K562 (cell line): Measurements from ENCODE around the gene CAMSAP3. TPM values are rescaled to one million over a fixed set of nuclear protein-coding genes. Genes with fewer than 3 reads are reported as not detected.

Experiments
- CTBP1 ChIP-seq: fragments of 450-650 bp; IDR thresholded peaks from 2 replicates; pipeline ENCODE4 v1.6.1; 2016; ENCODE audit warnings: borderline replicate concordance
- NR3C1 ChIP-seq: sonication (generic); formaldehyde crosslinking; IDR thresholded peaks from 2 replicates; pipeline ENCODE4 v1.8.1; 2022; ENCODE audit warnings: missing genetic modification reagents
- TAF15 ChIP-seq: fragments of 200-400 bp; formaldehyde crosslinking; IDR thresholded peaks from 2 replicates; pipeline ENCODE4 v1.6.1; 2017; ENCODE audit warnings: mild to moderate bottlenecking, low read depth, low read length, moderate library complexity
- polyA plus RNA-seq, 8 experiments: library from polyadenylated mRNA; depleted of rRNA in 4 of 8; stranded (reverse) in 5 of 8; unstranded in 3 of 8; fragments of >200 nt; fragmentation: Nextera tagmentation in 2 of 8; fragmentation: Illumina TruSeq in 1 of 8; extraction: Ambion mirVana in 2 of 8; extraction: Trizol in 1 of 8; gene quantifications; 2 replicates each; pipeline versions ENCODE4 v1.2.1 to v1.2.3, GENCODE V29; 2011 to 2014; ENCODE audit warnings: inconsistent platforms in 1 of 8, missing spikeins in 1 of 8
- total RNA-seq, 7 experiments: library from RNA; depleted of rRNA in 6 of 7; stranded (reverse); fragments of >200 nt in 6 of 7; fragmentation: Illumina TruSeq in 2 of 7; extraction: Trizol in 2 of 7; gene quantifications; 2 replicates each; pipeline versions ENCODE4 v1.2.1 to v1.2.3, GENCODE V29; 2011 to 2021; ENCODE audit warnings: low replicate concordance in 1 of 7
- TF ChIP-seq, protein P1 (sequence below): IDR thresholded peaks from 2 replicates; pipeline ENCODE4 v1.6.1; 2012; ENCODE audit warnings: low read depth, low read length, improper control_type of control experiment, borderline replicate concordance
- TF ChIP-seq, protein P2 (sequence below), 2 experiments: IDR thresholded peaks; 2 replicates each; pipeline ENCODE4 v1.6.1; 2011; ENCODE audit warnings: borderline replicate concordance in 1 of 2, control low read depth in 1 of 2, low read depth in 1 of 2, low read length in 1 of 2, mild to moderate bottlenecking in 1 of 2, mixed read lengths in 1 of 2, moderate library complexity in 1 of 2; ENCODE audit not compliant: insufficient read depth in 1 of 2, insufficient read length in 1 of 2, poor library complexity in 1 of 2, severe bottlenecking in 1 of 2; ENCODE audit errors: extremely low read depth in 1 of 2
- TF ChIP-seq, protein P3 (sequence below): fragments of 450-650 bp; IDR thresholded peaks from 2 replicates; pipeline ENCODE4 v1.6.1; 2014; ENCODE audit warnings: low read depth, mild to moderate bottlenecking, moderate library complexity, borderline replicate concordance
- TF ChIP-seq, protein P4 (sequence below), 2 experiments: fragments of 250-450 bp in 1 of 2; fragments of 450-650 bp in 1 of 2; sonication (Bioruptor Pico) in 1 of 2; IDR thresholded peaks; 2 replicates each; pipeline versions ENCODE4 v1.6.1 to v1.8.0; 2016 to 2021; ENCODE audit warnings: mild to moderate bottlenecking in 2 of 2, moderate library complexity in 2 of 2, missing compliant biosample characterization in 1 of 2, missing genetic modification characterization in 1 of 2

Gene CAMSAP3
- total and polyA plus RNA-seq, 9 of the 15 experiments (the other 6 are each of a cell fraction or from before 2014, with no cell fraction given) = 0.01 to 0.89 (median 0.22) TPM; not detected in 1

DNA sequence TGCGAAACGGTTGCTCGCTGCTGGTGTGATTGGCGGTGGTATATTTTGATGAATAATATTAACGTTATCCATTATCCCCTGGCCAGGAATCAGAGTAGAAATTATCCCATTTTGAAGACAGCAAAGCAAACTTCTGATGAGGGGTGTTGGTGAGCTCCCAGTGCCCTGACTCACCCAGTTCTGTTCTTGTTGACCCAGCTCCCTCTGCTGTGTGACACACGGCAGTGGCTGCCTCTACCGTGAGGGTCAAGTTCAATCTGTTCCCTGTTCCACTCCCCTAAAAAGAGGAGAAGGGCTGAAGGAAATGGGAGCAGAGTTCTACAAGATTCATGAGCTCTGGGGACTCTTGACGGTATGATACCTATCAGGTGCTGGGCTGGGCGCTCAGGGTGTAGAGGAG lies 2.0 kb downstream of the CAMSAP3 start (continued):
- TF ChIP-seq, protein P1, sequence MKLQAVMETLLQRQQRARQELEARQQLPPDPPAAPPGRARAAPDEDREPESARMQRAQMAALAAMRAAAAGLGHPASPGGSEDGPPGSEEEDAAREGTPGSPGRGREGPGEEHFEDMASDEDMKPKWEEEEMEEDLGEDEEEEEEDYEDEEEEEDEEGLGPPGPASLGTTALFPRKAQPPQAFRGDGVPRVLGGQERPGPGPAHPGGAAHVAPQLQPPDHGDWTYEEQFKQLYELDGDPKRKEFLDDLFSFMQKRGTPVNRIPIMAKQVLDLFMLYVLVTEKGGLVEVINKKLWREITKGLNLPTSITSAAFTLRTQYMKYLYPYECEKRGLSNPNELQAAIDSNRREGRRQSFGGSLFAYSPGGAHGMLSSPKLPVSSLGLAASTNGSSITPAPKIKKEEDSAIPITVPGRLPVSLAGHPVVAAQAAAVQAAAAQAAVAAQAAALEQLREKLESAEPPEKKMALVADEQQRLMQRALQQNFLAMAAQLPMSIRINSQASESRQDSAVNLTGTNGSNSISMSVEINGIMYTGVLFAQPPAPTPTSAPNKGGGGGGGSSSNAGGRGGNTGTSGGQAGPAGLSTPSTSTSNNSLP = no peak
- TF ChIP-seq NR3C1 (CRISPR knock-in tag) = no peak
- TF ChIP-seq, protein P2, sequence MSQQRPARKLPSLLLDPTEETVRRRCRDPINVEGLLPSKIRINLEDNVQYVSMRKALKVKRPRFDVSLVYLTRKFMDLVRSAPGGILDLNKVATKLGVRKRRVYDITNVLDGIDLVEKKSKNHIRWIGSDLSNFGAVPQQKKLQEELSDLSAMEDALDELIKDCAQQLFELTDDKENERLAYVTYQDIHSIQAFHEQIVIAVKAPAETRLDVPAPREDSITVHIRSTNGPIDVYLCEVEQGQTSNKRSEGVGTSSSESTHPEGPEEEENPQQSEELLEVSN (IDR thresholded peaks at IDR 0.05; ENCODE audit: borderline replicate concordance in 1 of 2, extremely low read depth in 1 of 2, insufficient read depth in 1 of 2, insufficient read length in 1 of 2, low read depth in 1 of 2, low read length in 1 of 2, poor library complexity in 1 of 2, severe bottlenecking in 1 of 2) = no peak
- no peak for TF ChIP-seq TAF15
- TF ChIP-seq, protein P3, sequence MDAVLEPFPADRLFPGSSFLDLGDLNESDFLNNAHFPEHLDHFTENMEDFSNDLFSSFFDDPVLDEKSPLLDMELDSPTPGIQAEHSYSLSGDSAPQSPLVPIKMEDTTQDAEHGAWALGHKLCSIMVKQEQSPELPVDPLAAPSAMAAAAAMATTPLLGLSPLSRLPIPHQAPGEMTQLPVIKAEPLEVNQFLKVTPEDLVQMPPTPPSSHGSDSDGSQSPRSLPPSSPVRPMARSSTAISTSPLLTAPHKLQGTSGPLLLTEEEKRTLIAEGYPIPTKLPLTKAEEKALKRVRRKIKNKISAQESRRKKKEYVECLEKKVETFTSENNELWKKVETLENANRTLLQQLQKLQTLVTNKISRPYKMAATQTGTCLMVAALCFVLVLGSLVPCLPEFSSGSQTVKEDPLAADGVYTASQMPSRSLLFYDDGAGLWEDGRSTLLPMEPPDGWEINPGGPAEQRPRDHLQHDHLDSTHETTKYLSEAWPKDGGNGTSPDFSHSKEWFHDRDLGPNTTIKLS = no peak
- no peak for TF ChIP-seq CTBP1
- TF ChIP-seq, protein P4, sequence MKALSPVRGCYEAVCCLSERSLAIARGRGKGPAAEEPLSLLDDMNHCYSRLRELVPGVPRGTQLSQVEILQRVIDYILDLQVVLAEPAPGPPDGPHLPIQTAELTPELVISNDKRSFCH (CRISPR knock-in tag; IDR thresholded peaks at IDR 0.05) = no peak
- TF ChIP-seq, protein P4 (tag; IDR thresholded peaks at IDR 0.05) = no peak
- TF ChIP-seq, all 486 proteins: peak for 0
